Measurements from ENCODE around the gene MYO5C.

DNA sequence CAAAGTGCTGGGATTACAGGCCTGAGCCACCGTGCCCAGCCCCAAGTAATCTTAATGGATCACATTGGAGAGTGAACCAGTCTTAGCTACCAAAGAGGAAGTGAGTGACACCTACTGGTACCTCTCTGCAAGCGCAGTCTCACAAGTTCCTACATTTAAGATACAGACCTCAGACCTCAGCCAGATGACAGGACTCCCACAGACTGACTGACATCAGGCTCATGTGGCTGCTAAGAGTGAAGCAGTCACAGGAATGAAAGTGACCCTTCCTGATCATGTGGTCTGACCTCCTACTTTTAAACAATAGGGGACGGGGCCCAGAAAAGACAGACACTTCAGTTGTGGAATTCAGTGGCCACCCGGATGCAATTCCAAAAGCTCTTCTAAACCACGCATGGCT lies 68.1 kb downstream of the MYO5C start:
- TF ChIP-seq CTCF (IDR thresholded peaks at IDR 0.05) (peak; percentile 66 to 79 (median 74)), POLR2A (IDR thresholded peaks at IDR 0.05) (no peak)

Data from adrenal gland (tissue), 5 donors.